Left lung (tissue), 10 donors: ENCODE data around the gene DOHH. TPM values are rescaled to one million over a fixed set of nuclear protein-coding genes. Genes with fewer than 3 reads are reported as not detected.

Experiments used
- ATAC-seq: fragments of 200-7000 bp; cut with Tn5 transposase; one replicate; pipeline ENCODE4 v1.9.1; 2020; ENCODE audit warnings: moderate library complexity
- DNase-seq, 4 donors: peaks; one replicate each; pipeline ENCODE4 v3.0.0-alpha.2; 2013 to 2020
- H3K27ac ChIP-seq, 2 donors: fragments of 200-600 bp; sonication (generic) in 1 of 2; one replicate each; pipeline versions ENCODE4 v1.5.0 to v1.8.0; 2020 to 2021
- H3K27me3 ChIP-seq, 2 donors: fragments of 200-600 bp; sonication (generic) in 1 of 2; one replicate each; pipeline versions ENCODE4 v1.5.0 to v1.8.0; 2020 to 2021
- H3K36me3 ChIP-seq, 2 donors: fragments of 200-600 bp; sonication (generic) in 1 of 2; one replicate each; pipeline versions ENCODE4 v1.5.0 to v1.8.0; 2020 to 2021
- H3K4me1 ChIP-seq, 2 donors: fragments of 200-600 bp; one replicate each; pipeline ENCODE4 v1.8.0; 2021
- H3K4me3 ChIP-seq, 2 donors: fragments of 200-600 bp; sonication (generic) in 1 of 2; one replicate each; pipeline versions ENCODE4 v1.5.0 to v1.8.0; 2020 to 2021; ENCODE audit warnings: mild to moderate bottlenecking in 1 of 2
- H3K9me3 ChIP-seq, 2 donors: fragments of 200-600 bp; sonication (generic) in 1 of 2; one replicate each; pipeline versions ENCODE4 v1.5.0 to v1.8.0; 2020 to 2021
- intact Hi-C, 2 donors: fragments of 100-400 bp; cut with DNase I; formaldehyde crosslinking; loops; one replicate each; pipeline versions ENCODE4 v1.11.2 to v1.14.2; 2022
- polyA plus RNA-seq, 6 donors: library from polyadenylated mRNA; unstranded; fragments of 120-200 nt; gene quantifications; one replicate each; pipeline ENCODE4 v1.2.1, GENCODE V29; 2013; ENCODE audit not compliant: insufficient read length in 6 of 6
- total RNA-seq, 2 donors: library from RNA; stranded (reverse); fragmentation: NEBNext Ultra II Directional; extraction: Animal tissue kit (Norgen Biotek cat#: 25700); gene quantifications; one replicate each; pipeline ENCODE4 v1.2.1, GENCODE V29; 2021
- TF ChIP-seq, protein P1 (sequence below), 2 donors: fragments of 200-600 bp; sonication (generic) in 1 of 2; IDR thresholded peaks; one replicate each; pipeline versions ENCODE4 v1.5.0 to v1.8.0; 2021; ENCODE audit warnings: antibody characterized with exemption in 2 of 2
- donor health status: DM: no; HTN: yes; CAD: no.
- donor health status: DM: no; HTN: no; CAD: no.

Gene DOHH
- total and polyA plus RNA-seq, 8 donors: 5.8 to 14.1 (median 7.9) TPM

DNA sequence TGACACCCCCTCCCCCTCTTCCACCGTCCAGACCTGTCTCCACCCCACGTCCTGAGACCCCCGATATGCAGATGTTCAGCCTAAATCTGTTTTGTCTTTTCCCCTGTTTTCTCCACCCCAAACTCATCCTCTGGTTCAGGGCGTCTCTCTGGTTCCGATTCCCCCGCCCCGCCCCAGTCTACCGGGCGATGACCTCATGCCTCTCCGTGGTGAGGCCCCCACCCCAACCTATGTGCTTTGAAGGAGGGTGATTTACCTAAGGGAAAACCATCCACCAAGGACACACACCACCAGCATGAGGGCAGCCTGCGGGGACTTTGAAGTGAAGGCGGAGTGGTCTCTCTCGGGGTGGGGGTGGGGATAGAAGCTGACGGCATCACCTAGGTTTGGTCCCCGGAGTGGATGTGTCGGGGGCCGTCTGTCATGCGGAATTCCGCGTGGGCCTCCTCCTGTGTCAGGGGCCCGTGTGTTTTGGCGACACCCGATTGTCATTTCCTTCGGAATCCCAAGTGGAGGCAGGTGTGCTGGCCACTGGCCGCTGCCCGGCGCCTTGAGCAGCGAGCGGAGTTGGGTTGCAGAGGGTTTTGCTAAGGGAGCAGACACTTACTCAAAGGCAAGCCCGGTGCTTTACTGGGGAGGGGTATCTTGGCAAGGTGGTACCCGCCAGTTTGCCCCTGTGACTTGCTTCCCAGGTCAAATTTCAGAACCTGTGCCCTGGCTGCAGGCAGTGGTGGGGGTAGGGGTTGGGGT is 7.1 kb upstream of the DOHH start:
- ATAC-seq (no peak), DNase-seq (peak in 2 of 4 donors; percentile 41 to 79)
- Histone ChIP-seq H3K4me3 (peak overlapping the region; percentile 89 to 91), H3K4me1 (peaks cover 5 to 47% of the 10 kb centered on the region in 2 donors), H3K27ac (no peak overlapping the region), H3K27me3 (no peaks in the 10 kb centered on the region), H3K36me3 (peaks cover 0 to 25% of the 10 kb centered on the region in 2 donors), H3K9me3 (no peaks in the 10 kb centered on the region)
- TF ChIP-seq, protein P1, sequence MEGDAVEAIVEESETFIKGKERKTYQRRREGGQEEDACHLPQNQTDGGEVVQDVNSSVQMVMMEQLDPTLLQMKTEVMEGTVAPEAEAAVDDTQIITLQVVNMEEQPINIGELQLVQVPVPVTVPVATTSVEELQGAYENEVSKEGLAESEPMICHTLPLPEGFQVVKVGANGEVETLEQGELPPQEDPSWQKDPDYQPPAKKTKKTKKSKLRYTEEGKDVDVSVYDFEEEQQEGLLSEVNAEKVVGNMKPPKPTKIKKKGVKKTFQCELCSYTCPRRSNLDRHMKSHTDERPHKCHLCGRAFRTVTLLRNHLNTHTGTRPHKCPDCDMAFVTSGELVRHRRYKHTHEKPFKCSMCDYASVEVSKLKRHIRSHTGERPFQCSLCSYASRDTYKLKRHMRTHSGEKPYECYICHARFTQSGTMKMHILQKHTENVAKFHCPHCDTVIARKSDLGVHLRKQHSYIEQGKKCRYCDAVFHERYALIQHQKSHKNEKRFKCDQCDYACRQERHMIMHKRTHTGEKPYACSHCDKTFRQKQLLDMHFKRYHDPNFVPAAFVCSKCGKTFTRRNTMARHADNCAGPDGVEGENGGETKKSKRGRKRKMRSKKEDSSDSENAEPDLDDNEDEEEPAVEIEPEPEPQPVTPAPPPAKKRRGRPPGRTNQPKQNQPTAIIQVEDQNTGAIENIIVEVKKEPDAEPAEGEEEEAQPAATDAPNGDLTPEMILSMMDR (IDR thresholded peaks at IDR 0.05): no peak
- intact Hi-C loops: no loop called here

DNA sequence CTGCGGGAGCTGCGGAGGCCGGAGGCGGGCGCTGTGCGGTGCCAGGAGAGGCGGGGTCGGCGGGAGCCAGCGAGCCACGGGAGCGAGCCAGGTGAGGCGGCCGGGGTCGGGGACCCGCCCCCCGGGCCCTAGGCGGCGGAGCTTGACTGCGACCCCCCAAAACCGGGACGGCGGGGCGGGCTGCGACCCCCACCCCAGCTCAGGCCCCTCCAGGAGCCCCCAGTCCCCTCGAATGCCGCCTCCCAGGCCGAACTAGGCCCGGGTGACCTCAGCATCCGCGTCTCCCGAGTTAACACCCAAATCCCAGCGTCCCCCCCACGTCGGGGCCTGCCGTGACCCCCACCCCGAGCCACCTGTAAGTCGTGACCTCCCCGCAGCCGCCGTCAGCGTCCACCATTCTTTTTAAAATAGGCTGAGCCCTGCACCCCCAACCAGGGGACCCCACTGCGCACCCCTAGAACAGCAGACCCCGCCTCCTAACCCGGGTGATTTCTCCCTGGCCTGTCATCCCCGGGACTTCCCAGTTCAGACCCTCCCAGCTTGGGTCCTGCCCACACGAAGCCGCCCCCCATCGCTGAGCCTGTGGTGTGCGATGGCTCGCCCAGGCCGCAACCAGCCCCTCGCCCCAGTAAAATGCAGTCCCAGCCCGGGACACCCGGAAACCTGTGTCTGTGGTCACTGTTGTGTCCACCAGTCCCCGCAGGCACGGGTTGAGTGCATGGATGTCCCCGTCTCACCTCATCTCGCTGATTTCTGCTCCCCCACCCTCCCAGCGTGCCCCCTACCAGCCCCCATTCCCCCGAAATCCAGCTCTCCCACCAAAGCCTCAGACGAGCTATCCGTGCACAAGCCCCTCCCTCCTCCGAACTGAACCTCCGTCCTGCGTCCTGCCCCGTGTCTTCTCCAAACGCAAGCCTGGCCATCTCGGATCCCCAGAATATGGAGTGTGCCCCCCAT is 6.2 kb upstream of the DOHH start:
- DNase-seq: peak in 2 of 4 donors; percentile 57 to 80
- peaks cover 5 to 42% of the 10 kb centered on the region in 2 donors for H3K4me1 ChIP-seq
- H3K27ac ChIP-seq: peak overlapping the region; percentile 80 to 94
- peaks cover 0 to 24% of the 10 kb centered on the region in 2 donors for H3K36me3 ChIP-seq
- TF ChIP-seq, protein P1 (IDR thresholded peaks at IDR 0.05): no peak
- H3K27me3 ChIP-seq: no peaks in the 10 kb centered on the region
- peak overlapping the region; percentile 89 to 91 for H3K4me3 ChIP-seq
- intact Hi-C loops: no loop called here
- no peaks in the 10 kb centered on the region for H3K9me3 ChIP-seq
- peak; percentile 1 for ATAC-seq

DNA sequence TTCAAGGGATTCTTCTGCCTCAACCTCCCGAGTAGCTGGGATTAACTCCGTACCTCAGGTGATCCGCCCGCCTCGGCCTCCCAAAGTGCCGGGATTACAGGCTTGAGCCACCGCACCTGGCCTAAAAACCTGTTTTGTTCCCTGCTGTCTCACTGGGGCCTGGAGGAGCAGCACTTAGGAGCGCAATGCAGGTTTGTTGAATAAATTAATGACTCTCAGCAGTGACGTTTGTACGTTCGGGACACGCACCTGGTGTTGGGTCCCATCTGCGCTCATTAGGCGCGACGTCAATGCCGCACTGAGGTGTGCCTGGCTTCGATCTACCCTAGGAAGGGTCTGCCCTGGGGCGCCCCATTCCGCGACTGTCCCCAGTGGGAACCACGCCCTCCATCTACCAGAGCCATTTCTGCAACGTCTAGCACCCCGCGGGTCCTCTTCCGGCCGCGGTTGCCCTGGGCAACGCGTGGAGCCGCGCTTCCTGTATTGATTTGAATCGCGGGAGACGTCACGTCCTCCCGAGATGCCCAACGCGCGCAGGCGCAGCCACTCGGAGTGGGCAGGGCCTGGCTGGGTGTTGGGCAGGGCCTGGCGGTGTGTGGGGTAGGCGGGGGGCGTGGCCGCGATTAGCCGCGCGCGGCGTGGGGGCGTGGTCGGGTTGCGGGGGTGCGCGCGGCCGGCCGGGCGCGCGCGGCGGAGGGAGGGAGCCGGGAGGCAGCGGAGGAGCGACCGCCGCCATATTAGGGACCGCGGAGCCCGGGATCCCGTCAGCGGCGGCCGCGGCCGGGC is 5.3 kb upstream of the DOHH start, which contains the start of gene FZR1:
Gene FZR1 (plus strand): TSS at position 714 of the 786 bp plus-strand sequence. CDS start 16,679 bp downstream, outside the sequence.
- ATAC-seq: peak; percentile 96
- peak; percentile 99 to 100 (median 100) for DNase-seq
- Histone ChIP-seq H3K9me3 (no peaks in the 10 kb centered on the region), H3K36me3 (peaks cover 0 to 15% of the 10 kb centered on the region in 2 donors), H3K27ac (peak within 1 kb of the TSS; percentile 80 to 94), H3K27me3 (no peaks in the 10 kb centered on the region), H3K4me3 (peak within 1 kb of the TSS; percentile 89 to 91), H3K4me1 (peaks cover 5 to 46% of the 10 kb centered on the region in 2 donors)
- TF ChIP-seq, protein P1 (IDR thresholded peaks at IDR 0.05): no peak
- intact Hi-C loops: no loop called here

DNA sequence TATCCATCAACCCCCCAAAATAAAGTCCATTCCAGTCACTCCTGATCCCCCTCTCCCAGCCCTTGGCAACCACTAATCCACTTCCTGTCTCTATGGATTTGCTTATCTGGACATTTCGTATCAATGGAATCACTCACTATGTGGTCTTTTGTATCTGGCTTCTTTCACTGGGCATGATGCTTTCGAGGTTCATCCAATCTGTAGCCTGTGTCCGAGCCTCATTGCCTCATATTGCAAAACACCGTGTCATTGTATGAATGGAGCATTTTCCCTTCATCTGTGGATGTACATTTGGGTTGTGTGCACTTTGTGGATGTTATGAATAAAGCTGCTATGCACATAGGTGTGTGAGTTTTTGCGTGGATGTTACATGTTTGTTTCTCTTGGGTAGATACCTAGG is 4.3 kb upstream of the DOHH start:
- no peaks in the 10 kb centered on the region for H3K9me3 ChIP-seq
- H3K27ac ChIP-seq: peak overlapping the region in 1 of 2 donors; percentile 94
- DNase-seq (no peak), ATAC-seq (no peak)
- peaks cover 0 to 5% of the 10 kb centered on the region in 2 donors for H3K36me3 ChIP-seq
- no peak overlapping the region for H3K4me3 ChIP-seq
- TF ChIP-seq, protein P1 (IDR thresholded peaks at IDR 0.05): no peak
- no peaks in the 10 kb centered on the region for H3K27me3 ChIP-seq
- intact Hi-C loops: no loop called here
- peaks cover 7 to 46% of the 10 kb centered on the region in 2 donors for H3K4me1 ChIP-seq
